HG02571 (cell line): ENCODE data around the gene EEF1AKMT2.
"Not testable (repeated sequence)": the region's sequence is repeated elsewhere in the genome, so short reads cannot be mapped to it uniquely, and the experiment has no call there.

Source experiments
- ATAC-seq: cut with Tn5 transposase; IDR thresholded peaks from one replicate; pipeline ENCODE4 v1.9.1; 2021; ENCODE audit warnings: mild to moderate bottlenecking, moderate library complexity; ENCODE audit not compliant: unreplicated experiment

Gene EEF1AKMT2

DNA sequence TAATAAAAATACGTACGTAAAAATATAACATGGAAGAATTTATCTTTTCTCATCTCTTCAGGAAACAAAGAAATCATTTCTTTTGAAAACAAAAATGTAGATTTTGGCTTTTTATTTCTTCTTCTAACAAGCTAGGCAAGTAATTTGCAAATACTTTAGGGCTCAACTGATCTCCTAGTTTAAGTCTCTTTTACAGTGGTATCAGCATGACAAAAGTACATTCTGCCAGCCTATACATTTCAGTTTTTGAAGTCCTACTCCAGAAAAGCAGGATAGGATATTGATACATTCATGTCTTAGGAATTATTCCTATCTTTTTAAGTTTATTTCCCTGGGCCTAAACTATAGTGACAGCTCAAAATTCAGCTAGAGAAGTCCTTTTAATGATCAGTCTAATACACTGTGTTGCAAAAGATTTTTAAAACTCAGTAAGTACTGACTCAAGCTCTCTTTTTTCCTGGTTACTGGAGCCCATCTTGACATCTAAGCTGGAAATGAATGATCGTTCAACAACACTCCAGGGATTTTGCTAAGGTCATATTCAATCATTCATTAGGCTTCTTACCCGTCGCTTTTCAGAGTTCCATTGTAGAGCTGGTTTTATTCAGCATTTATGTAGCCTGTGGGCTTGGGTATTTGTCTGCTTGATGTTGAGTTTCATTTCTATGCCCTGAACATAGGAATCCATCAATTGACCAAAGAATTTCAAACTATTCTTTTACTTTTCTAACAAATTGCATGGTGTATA lies 35.4 kb downstream of the EEF1AKMT2 start:
- no peak for ATAC-seq

DNA sequence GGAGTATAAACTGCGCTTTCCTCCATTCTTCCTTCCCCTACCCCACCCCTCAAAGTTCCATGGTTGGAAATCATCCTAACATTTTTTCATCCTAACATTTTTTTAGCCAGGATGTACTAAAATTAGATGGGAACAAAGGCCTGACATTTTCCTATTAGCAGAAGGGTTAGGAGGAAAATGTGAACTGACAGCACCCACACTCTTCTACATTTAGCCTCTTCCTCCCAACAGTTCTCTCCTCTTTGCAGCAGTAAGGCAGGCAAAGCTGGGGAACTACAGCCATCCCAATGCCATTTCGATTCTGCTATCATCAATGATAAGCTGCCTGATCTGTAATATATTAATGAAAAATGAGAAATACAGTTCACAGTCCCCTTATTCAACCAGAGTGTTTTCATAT lies 36.1 kb downstream of the EEF1AKMT2 start:
- no peak for ATAC-seq

DNA sequence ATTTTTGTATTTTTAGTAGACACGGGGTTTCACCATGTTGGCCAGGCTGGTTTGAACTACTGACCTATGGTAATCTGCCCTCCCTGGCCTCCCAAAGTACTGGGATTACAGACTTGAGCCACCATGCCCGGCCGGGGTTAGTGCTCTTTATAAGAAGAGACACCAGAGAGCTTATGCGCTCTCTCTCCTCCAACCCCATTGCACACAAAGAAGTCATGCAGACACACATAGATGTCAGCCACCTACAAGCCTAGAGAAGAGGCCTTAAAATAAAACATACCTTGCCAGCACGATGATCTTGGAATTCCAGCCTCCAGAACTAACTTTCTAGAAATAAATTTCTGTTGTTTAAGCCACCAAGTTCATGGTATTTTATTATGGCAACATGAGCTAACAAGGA lies 37.5 kb downstream of the EEF1AKMT2 start:
- no peak for ATAC-seq

DNA sequence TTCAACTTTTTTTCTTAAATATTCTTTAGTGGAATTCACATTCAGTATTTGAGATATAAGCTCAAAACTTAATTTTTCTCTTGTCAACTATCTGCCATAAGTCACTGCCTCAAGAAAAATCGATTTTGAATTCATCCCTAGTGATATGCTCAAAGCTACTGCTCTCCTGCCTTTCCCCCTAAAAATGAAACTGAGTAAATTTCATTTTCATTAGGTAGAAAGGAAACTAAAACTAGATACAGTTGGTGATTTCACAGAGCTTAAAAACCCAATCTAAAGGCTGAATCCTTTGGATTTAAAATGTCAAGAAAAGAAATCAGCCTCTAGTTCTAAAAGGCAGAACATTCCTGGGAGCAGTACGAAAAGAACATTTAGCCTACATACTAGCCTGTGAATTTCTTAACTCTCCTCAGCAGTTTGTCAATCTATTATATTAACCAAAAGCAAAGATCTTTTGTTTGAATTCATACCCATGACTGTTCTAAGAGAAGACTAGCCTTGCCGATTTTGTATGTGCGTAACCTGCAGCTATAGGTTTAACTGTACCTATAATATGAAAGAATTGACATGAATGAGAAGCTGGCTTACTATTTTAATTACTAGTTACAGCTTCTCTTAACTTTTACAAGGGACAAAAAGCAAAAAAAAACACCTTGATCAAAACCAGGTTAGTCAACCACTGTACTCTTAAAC lies 42.6 kb downstream of the EEF1AKMT2 start:
- no peak for ATAC-seq

DNA sequence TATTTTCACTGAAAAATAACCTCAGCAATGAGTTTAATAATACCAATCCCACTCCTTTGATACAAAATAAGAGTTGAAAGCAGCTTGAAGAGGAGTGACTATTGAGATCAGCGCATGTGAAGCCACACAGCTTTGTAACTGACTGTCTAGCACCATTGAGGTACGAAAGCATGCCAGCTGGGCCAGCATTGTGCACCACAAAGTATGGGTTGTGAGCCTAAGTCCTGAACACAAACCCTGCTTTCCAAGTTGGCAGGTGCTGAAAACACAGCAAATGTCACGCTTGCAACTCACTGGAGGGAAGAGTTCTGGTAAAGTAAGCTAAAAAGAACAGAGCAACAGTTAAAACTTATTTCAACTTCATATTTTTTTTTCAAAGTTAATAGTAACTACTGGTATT lies 43.5 kb downstream of the EEF1AKMT2 start:
- no peak for ATAC-seq

DNA sequence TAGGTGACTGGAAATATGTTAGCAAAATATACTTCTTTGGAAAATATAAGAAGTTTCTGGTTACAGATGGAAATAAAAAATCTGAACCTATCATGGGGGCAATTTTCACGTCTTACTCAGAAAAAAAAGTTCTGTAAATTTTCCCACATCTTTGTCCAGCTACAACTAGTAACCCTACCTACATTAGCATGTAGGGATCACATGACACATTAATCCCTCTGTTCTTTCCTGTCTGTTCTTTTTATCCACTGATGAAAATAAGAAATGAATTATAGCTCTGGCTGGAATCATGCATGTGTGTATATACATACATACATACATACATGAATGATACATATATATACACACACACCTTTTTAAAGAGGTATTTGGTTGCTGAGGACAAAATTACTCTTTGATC lies 43.9 kb downstream of the EEF1AKMT2 start:
- ATAC-seq, result no peak

DNA sequence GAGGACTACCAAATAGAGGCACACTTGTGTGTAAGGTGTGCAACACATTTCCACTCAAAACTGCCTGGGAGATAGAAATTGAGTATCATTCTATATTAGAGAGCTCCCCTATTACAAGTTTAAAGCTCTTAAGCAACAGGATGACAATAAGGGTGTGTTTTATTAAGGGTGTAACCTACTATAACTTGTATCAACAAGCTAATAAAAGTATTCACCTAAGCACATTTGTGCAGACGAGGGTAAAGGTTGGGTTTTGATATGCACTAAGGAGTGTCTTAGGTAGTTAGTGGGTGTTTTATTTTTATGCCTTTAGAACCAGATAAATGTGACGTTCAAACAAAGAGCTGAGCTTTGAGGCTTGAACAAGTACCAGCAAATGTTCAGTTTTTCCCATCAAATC lies 44.7 kb downstream of the EEF1AKMT2 start:
- no peak for ATAC-seq

DNA sequence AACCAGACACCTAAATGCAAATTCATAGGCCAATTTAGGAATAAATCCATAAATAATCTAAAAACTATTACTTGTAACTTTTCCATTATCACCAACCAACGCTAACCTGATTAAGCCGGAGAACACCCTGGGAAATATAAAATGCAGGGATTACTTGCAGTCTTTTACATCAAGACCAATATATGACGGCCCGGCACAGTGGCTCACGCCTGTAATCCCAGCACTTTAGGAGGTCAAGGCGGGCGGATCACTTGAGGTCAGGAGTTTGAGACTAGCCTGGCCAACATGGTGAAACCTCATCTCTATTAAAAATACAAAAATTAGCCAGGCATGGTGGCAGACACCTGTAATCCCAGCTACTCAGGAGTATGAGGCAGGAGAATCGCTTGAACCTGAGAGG lies 45.2 kb downstream of the EEF1AKMT2 start:
- not testable (repeated sequence) for ATAC-seq

DNA sequence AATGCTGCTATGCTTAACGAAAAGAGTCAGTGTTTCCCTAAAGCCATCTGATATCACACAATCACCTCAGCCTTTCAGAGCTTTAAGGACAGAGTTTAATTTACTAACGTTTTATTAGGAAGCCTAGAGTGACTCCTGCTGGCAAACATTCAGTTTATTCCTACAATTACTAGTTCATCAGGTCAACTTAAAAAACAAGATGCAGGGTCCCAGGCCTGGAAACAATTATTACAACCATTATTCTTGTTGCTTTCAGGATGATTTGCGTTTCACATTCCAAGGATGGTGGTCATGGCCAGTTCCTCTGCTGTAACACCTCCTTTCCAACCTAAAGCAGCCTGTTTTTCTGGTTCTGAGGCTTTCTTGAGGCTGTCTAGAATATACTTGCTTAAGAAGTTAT lies 46.0 kb downstream of the EEF1AKMT2 start:
- ATAC-seq, result no peak

DNA sequence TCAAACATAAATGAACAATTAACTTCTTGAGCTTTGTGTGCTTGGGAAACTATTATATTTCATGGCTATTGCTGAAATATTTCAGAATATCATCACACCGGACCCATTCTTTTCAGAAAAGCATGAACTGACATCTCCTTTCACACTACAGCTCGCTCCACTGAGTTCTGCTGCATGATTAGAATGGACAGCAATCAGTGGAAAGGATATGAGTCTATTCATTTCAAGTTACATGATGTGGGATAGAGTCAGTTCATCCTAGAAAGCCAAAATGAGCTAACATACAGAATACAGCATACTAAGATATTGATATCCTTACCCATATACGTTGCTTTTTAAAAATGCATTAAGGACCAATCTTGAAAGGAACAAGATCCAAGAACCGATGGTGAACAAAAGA lies 46.4 kb downstream of the EEF1AKMT2 start:
- no peak for ATAC-seq

DNA sequence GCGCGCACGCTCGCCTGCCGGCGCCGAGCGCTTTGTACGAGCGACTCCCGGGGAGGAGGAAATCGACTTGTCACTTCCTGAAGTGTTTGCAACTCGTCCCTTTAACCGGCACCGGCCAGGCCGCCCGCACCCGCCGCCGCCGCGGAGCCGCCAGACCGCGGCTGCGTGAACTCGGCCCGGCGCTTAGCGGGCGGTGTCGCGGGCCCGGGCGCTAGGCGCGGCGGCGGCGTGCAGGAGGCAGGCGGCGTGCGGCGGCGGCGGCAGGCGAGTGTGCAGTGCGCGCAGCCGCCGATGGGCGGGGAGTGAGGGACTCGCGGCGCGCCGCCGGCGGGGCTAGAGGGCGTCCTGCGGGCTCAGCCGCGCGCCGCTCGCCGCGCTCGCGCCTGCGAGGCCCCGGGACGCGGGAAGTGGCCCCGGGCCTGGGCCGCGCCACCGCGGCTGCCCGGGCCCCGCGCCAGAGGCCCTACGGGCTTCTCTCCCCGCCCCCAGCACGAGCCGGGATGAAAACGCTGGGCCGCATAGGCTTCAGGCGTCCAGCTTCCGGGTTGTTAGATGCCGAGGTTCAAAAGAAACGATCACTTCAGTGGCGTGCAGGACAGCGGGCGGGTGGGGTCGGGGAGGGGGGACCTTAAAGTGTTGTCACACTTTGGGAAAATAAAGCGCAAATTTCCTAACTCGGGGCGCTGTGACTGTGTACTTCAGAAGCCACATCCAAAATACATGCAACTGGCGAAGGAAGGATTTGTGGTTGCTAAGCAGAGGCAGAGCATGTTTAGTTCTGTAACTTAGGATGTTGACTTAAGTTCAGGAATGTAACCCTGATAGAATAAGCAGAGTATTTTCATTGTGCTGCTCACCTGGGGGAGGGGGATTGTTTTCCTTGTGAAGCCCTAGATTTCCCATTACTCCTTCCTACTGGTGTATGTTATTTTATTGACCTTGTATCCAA lies 47.3 kb downstream of the EEF1AKMT2 start, which contains the start of gene FAM53B:
TSS of gene FAM53B (minus strand) at position 277 of the 949 bp plus-strand sequence. CDS start 37,665 bp downstream, outside the sequence.
- peak; percentile 61 for ATAC-seq

DNA sequence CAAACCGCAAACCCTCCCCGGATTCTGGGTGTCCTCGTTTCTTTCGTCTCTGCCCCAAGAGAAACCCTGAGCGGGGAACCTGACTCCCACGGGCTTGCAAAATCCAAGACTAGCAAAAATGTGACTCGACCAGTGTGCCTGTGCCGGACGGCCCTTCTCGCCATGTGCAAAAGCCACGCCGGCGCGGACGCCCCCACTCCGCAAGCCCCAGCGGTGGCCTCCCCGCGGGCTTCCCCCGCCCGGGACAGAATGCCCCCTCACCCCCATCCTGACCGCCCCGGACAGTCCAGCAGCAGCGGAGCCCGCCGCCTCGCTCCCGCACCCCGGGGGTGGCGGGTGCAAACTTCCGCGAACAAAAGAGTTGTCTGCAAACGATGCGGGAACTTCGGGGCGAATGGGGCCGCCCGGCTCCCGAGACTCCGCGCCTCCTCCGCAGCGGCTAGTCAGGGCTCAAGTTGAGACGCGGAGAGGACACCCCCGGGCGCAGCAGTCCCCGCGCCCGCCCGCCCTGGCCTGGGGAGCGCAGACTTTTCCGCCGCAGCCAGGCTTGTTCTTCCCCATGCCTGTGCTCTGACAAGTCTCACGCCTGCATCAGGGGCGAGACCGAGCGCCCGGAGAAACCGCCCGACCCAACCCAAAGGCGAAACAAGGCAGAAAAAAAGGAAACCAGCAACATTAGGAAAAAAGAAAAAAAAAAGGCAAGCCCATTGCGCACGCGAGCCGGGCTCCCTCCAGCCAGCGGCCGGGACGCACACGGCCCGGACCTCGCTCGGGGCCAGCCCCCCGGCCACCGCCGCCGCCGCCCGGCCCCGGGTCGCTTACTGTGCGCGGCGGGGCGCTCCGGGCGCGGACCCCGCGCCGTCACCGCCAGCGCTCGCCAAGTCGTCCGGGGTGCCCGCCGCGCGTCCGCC lies 48.2 kb downstream of the EEF1AKMT2 start:
- ATAC-seq, result peak; percentile 25

DNA sequence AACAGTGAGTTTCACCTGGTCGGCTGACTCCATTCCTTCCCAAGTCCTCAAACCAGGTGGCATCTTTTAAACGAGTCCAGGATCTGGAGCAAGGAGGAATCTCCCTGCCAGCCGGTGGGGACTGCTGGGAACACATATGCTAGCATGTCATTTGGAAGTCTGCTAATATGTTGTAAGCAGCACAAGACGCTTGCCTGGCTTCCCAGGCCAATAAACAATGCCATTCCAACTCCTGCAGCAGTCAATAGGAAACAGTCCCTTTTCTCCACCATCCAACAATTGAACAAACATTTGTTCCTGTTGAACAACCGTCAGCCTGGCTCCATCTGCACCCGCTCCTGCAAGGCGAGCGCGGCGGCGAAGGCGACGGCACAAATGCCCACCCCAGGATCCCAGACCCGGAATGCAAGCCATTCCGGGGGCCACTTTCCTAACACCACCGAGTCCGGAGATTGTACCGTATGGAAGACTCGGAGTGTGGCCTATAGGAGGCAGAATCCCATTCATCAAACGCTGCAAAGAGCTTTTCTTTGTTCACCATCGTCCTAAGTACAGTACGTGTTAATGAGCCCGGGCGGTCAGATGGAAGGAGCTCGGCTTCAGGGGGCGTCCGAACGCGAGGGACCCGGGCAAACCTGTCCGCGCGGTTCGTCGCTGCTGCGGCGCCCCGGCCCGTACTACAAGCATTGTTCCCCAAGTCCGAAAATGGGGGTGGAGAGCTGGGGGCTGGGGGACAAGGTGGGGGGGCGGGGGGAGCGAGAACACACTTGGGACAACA lies 49.1 kb downstream of the EEF1AKMT2 start:
- ATAC-seq, result no peak

DNA sequence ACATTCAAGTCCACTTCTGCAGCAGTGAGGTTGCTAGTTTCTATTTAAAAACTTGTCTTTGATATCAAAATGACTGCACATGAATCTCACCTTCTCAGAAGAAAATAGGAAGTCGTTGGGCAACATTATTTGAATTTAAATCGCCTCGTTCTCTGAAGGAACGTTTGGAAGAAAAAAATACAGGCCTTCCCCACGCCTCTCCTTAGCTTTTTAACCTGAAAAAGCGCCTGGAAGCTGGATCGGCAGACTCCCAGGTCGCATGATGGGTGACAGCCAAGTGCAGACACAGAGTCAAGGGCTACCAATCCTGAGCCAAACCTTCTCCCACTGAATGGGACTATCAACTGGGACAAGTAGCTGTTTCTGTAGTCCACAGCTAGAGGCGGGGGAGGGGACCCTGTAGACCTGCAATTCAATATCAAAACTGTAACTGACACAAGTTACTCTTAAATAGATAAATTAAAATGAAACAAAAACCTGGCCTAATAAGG lies 49.7 kb downstream of the EEF1AKMT2 start:
- no peak for ATAC-seq

DNA sequence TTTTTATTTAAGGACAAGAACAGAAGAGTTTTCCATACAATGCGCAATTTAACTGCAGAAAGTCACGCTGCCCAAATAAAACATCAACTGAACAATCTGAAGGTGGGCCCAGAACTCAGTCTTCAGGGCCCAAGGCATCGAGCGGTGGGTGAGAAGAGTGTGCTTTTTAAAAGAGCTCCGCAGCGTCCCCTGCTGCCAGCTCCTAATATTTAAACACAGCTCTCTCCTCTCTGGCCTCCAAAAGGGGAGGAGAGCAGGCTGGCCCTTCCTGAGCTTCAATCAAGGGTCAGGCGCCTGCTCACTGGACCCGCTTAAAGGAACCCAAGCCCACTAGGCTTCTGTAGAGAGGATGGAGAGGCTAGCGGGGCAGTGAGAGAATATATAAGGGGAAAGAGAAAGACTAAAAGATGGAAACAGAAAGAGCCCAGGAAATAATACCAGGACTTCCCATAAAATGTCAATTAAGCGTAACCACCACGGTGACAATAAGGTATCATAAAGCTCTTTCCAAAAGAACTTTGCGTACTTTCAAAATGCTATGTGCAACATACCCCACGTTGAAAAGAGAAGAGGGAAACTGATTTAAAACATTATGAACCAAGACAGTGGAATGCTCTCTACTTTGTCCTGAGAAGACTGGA lies 50.3 kb downstream of the EEF1AKMT2 start:
- no peak for ATAC-seq

DNA sequence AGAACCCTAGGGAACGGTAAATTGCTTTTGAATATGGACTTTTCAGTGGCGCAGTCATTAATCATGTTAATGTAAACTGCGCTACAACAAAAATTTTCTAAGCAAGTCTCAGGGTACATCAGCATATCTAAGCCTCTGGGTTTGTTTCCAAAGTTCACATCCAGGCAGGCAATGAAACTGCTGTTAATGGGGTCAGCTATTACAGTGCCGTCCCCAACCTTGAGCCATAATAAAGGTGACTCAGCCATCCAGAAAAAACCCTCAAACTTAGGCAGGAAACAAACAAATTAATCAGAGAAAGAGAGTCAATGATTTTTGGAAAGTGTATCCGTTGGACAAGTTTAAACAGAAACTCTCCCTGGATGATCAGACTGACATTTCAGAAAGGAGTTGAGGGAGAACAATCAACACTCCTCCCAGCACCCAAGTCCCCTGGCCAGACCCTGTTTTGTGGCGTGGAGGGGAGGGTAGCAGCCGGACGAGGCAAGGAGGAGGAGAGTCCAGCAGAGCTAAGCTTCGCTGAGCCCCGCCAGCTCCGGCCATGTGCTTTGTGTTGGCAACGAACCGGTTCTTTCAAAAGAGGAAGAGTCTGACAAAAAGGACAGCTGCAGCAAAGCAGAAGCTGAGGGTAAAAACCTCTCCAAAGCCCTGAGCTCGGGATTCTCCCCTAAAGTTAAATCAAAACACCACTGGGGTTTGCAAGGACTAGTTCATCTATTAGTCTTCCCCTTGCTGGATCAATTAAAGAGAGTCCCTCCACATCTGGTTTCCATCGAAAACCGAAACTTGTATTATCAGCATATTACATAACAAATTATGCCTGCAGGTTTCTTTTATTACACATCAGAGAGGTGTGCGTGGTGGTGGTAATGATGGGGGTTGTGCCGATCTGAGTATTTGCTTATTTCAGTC lies 51.1 kb downstream of the EEF1AKMT2 start:
- no peak for ATAC-seq

DNA sequence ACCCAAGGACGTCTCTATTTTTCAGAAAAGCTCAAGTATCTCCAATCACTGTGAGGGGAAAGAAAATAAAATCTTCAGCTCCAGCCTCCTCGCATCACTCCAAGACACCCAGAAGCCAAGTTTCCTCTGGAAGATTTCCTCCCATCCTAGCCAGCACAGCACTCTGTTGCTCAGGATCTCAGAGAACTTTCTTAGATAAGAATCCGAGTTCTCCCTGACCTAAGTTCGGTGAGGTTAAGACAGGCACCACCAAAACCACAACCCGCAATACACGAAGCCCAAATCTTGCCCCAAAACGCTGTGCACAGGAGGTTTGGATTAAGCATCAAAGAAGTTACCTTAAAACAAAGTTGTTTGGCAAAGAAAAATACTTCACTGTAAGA lies 51.7 kb downstream of the EEF1AKMT2 start:
- no peak for ATAC-seq
